NCI-H2107 treated with DMSO at 0.1 percent for 48 hours (cell line): ENCODE data around the gene FAHD2A.
"Not testable (repeated sequence)": the region's sequence is repeated elsewhere in the genome, so short reads cannot be mapped to it uniquely, and the experiment has no call there.

Experiments
- DNase-seq: peaks from one replicate; lab custom pipeline; 2025; ENCODE audit not compliant: unreplicated experiment; lab: John Stamatoyannopoulos, UW

Gene FAHD2A

GRCh38 chr2:95375532-95376150 lies 26.9 kb upstream of the FAHD2A start:
- DNase-seq, result no peak

- no peak for DNase-seq
These were observed 25.9 kb upstream of the FAHD2A start for GRCh38 chr2:95376311-95377215.

DNA sequence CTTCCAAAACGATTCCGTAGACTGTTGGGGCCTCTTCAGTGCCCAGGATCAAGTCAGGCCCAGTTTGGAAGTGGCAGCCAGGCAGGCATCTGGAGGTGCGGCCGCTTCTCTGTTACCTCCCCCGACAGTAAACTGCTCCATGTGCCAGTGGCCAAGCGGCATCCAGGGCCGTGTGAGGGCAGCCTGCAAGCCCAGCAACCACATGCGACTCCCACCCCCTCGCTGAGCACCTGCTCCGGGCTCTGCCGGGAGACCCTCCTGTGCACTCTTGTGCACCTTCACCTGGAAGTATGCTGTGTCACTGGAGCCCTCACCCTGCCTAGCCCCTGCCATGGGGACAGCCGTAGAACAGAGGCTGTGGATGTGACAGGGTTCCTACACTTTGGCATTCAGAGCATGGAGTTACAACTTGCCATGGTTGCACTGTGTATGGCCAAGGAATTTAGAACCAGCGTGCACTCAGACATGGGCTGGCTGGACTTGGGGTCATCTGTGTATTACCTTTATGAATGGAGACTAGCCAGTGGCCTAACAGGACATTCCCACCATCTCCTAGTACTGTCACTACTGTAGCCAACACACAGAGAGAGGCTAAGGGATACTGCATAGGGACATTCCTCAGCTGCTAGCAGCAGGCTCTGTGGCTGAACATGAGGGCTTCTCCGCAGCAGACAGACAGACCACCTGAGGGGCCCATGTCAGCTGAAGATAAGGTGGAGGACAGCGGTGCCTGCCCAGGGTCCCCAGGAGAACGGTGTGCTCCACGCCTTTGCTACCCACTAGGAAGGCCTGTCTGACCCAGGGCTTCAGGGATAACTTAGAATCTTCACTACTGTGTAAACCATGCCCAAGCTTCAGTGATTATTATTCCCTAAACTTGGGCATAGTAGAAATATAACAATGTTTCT lies 25.0 kb upstream of the FAHD2A start:
- no peak for DNase-seq

DNA sequence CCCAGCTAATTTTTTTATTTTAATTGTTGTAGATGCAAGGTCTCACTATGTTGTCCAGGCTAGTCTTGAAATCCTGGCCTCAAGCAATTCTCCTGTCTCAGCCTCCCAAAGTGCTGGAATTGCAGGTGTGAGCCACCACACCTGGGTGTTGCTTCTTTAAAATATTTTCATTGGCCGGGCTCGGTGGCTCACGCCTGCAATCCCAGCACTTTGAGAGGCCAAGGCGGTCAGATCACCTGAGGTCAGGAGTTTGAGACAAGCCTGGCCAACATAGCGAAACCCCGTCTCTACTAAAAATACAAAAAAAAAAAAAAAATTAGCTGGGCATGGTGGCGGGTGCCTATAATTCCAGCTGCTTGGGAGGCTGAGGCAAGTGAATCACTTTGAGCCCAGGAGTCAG lies 24.2 kb upstream of the FAHD2A start:
- not testable (repeated sequence) for DNase-seq

- no peak for DNase-seq
These were observed 23.1 kb upstream of the FAHD2A start for GRCh38 chr2:95379371-95379831.

- no peak for DNase-seq
These were observed 22.2 kb upstream of the FAHD2A start for GRCh38 chr2:95380280-95380679.

DNA sequence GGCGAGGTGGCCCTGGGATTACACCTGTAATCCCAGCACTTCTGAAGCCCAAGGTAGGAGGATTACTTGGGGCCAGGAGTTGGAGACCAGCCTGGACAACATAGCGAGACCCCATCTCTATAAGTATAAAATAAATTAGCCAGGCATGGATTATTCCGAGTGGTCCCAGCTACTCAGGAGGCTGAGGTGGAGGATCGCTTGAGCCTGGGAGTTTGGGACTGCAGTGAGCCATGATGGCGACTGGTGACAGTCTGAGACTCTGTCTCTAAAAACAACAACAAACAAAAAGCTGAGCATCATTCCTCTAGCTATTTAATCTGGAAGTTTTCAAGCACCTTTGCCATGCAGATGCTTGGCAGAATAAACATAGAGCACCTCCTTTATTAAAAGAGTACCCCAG lies 21.8 kb upstream of the FAHD2A start:
- DNase-seq, result no peak

GRCh38 chr2:95381212-95382191 lies 21.0 kb upstream of the FAHD2A start:
- DNase-seq, result no peak

GRCh38 chr2:95382192-95382591 lies 20.3 kb upstream of the FAHD2A start:
- no peak for DNase-seq

GRCh38 chr2:95382686-95383634 lies 19.5 kb upstream of the FAHD2A start:
- no peak for DNase-seq

GRCh38 chr2:95383635-95384027 lies 18.9 kb upstream of the FAHD2A start:
- DNase-seq, result no peak

DNA sequence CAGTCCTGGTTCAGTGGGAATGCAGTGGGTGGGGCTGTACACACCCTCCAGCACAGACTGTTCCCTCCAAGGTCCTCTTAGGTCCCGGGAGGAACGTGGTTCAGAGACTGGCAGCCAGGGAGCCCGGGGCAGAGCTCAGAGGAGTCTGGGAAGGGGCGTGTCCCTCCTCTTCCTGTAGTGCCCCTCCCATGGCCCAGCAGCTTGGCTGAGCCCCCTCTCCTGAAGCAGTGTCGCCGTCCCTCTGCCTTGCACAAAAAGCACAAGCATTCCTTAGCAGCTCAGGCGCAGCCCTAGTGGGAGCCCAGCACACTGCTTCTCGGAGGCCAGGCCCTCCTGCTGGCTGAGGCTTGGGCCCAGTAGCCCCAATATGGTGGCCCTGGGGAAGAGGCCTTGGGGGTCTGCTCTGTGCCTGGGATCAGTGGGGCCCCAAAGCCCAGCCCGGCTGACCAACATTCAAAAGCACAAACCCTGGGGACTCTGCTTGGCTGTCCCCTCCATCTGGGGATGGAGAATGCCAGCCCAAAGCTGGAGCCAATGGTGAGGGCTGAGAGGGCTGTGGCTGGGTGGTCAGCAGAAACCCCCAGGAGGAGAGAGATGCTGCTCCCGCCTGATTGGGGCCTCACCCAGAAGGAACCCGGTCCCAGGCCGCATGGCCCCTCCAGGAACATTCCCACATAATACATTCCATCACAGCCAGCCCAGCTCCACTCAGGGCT lies 17.5 kb upstream of the FAHD2A start:
- no peak for DNase-seq

GRCh38 chr2:95385570-95385984 lies 16.9 kb upstream of the FAHD2A start:
- DNase-seq, result no peak

DNA sequence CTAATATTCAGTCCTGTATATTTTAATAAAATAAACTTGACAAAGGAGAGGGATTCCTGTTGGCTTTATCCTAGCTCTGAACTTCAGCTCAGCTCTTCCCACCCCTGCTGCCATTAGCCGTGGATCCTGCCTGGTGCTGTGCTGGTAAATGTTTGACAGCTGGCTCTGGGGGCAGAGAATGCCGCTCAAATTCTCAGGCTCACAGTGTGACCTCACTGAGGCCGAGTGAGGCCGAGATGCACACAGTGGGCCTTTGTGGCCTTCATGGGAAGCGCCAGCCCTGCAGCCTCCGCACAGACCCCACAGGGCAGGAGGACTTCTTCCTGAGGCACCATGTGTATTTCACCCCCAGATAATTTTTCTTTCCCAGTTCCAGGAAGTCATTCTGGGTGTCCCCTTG lies 16.5 kb upstream of the FAHD2A start:
- DNase-seq, result no peak

DNA sequence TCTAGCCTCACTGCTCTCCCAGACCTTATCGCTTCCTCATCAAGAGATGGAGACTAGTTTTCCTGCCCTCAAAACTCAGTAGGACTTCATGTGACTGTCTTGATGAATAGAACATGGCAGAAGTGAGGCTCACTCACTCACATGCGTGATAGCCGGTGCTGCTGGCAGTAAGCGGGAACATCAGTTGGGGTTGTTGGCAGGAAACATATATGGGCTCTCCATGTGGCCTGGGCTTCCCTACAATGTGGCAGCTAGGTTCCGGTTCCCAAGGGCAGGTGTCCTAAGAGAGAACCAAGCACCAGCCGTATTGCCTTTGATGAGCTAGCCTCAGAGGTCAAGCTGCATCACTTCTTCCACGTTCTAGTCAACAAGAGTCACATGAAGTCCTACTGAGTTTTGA lies 15.2 kb upstream of the FAHD2A start:
- DNase-seq, result no peak

DNA sequence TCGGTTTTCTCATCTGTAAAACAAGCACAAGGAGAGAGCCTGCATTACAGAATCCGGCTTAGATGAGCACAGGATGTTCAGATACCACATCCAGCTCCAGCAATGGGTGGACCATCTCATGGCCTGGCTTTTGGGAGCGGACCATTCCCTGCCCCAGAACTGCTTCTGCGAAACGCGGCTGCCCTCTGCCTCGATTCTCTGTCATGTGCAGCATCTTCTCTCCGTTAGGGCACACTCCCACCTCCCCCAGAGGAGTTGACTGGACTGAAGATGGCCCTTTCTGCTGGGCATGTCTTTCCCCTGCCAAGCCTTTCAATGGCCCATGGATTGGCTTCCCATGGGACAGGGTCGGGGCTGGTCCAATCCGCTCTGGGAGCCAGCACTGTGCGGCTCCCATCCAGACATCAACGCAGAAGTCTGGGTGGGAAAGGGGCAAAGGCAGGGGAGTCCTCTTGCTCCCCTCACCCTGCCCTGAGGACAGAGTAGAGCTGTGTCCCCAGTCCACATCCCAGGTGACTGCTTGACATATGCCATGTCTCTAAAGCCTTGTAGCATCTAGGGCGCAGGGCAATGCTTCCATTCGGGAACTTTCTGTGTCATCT lies 14.3 kb upstream of the FAHD2A start:
- no peak for DNase-seq

DNA sequence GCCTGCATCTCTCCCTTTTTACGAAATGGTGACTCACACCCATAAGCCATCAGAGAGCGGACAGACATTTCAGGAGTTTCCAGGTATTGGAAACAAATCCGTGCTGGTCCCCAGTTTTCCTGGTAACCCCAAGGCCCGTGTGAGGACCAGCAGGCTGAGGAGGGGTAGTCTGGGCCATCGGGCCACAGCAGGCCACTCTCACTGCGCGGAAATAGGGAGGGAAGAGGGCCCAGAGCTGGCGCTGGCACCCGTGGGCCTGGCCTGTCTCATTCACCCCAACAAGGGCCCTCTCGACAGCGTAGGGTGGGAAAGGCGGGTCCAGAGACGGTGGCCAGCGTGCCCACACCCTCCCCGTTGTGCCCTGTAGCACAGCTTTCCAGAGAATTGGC lies 13.7 kb upstream of the FAHD2A start:
- no peak for DNase-seq
